Measurements from ENCODE around the gene TNFRSF11A. TPM values are rescaled to one million over a fixed set of nuclear protein-coding genes. Genes with fewer than 3 reads are reported as not detected.

The TNFRSF11A gene
- total RNA-seq, 1 experiment from 2014 or later, result 6.3 TPM

DNA sequence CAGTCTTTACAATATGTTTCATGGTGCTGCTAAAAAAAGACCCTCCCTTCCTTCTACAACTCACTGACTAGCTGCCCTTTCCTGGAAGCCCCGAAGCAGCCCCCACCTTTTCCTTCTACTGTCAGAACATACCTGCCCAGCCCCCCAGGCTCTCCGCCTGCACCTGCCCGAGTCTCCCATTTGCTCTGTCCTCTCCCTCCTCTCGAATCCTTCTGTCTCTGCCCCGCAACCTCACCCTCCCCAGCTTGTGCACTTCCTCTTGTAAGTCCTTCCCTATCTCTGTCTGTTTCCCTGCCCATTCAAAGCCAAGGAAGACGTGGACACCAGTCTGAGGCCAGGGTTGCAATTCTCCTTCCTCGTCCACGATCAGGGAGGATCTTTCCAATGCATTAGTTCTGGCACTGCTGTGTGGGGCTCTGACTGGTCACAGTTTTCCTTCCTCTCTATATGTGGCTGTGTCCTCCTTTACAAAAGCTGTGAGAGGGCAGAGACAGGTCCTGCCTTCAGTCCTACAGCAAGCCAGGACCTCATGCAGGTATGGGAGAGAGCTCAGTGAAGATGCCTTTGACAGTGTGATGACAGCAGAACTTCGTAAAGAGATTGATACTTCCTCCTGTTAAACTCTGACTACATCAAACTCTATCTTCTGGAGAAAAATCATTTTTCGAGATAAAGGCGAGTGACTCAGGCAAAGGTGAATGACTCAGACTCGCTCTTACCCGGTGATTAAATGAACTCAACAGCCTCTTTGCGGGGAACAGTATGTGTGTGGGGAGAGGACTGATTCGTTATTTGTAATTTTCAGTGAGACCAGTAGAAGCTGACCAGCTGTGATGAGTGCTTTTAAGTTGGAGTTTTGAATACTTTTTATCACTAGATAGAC is 14.2 kb downstream of the TNFRSF11A start:
- peaks cover 9% of the 10 kb centered on the region; the same call in 1 of the 2 replicates for H3F3A ChIP-seq (ENCODE audit: insufficient read depth, low read depth)
- CTCF ChIA-PET, result no interaction called here
- H3K9me3 ChIP-seq (ENCODE audit: insufficient read depth, low read depth), result no peaks in the 10 kb centered on the region
- H3K27me3 ChIP-seq (ENCODE audit: insufficient read depth, low read depth), result no peaks in the 10 kb centered on the region
- no peaks in the 10 kb centered on the region for H3K79me2 ChIP-seq (ENCODE audit: low read depth)
- intact Hi-C loops (cut with micrococcal nuclease; ENCODE audit: unreplicated experiment), result no loop called here
- H3K4me3 ChIP-seq, result no peak overlapping the region
- peaks cover 17% of the 10 kb centered on the region for H3K4me1 ChIP-seq (replicated peaks; ENCODE audit: insufficient read depth)
- peak overlapping the region; percentile 63 for H3K4me2 ChIP-seq
- no peaks in the 10 kb centered on the region for H3K36me3 ChIP-seq (ENCODE audit: low read depth)
- H3K9me2 ChIP-seq (ENCODE audit: insufficient read depth), result no peaks in the 10 kb centered on the region
- H3K27ac ChIP-seq, result peak overlapping the region; percentile 33; the same call in 1 of the 2 replicates
- H4K20me1 ChIP-seq (ENCODE audit: insufficient read depth), result no peaks in the 10 kb centered on the region
- POLR2A ChIA-PET (ENCODE audit: unreplicated experiment), result no interaction called here
- no peak overlapping the region for H2AFZ ChIP-seq
- BruUV-seq (replicated peaks), result no TSS peak
- peak in 1 of 2 experiments; percentile 85 for DNase-seq
- TF ChIP-seq EZH2 (IDR thresholded peaks at IDR 0.05; ENCODE audit: low read depth), result no peak
- TF ChIP-seq, protein P1, sequence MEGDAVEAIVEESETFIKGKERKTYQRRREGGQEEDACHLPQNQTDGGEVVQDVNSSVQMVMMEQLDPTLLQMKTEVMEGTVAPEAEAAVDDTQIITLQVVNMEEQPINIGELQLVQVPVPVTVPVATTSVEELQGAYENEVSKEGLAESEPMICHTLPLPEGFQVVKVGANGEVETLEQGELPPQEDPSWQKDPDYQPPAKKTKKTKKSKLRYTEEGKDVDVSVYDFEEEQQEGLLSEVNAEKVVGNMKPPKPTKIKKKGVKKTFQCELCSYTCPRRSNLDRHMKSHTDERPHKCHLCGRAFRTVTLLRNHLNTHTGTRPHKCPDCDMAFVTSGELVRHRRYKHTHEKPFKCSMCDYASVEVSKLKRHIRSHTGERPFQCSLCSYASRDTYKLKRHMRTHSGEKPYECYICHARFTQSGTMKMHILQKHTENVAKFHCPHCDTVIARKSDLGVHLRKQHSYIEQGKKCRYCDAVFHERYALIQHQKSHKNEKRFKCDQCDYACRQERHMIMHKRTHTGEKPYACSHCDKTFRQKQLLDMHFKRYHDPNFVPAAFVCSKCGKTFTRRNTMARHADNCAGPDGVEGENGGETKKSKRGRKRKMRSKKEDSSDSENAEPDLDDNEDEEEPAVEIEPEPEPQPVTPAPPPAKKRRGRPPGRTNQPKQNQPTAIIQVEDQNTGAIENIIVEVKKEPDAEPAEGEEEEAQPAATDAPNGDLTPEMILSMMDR (conservative IDR thresholded peaks at IDR 0.05), result no peak

GRCh38 chr18:62340996-62341395 is 15.9 kb downstream of the TNFRSF11A start:
- intact Hi-C loops (cut with micrococcal nuclease; ENCODE audit: unreplicated experiment), result no loop called here
- H3F3A ChIP-seq (ENCODE audit: insufficient read depth, low read depth), result peaks cover 9% of the 10 kb centered on the region; the same call in 1 of the 2 replicates
- no peaks in the 10 kb centered on the region for H3K79me2 ChIP-seq (ENCODE audit: low read depth)
- no peak overlapping the region for H3K27ac ChIP-seq
- TF ChIP-seq EZH2 (IDR thresholded peaks at IDR 0.05; ENCODE audit: low read depth), result no peak
- TF ChIP-seq, protein P1 (conservative IDR thresholded peaks at IDR 0.05), result no peak
- H3K4me2 ChIP-seq, result no peak overlapping the region
- H3K9me3 ChIP-seq (ENCODE audit: insufficient read depth, low read depth), result no peaks in the 10 kb centered on the region
- no peaks in the 10 kb centered on the region for H4K20me1 ChIP-seq (ENCODE audit: insufficient read depth)
- H3K9me2 ChIP-seq (ENCODE audit: insufficient read depth), result no peaks in the 10 kb centered on the region
- no peaks in the 10 kb centered on the region for H3K36me3 ChIP-seq (ENCODE audit: low read depth)
- no peak overlapping the region for H2AFZ ChIP-seq
- no TSS peak for BruUV-seq (replicated peaks)
- H3K4me3 ChIP-seq, result no peak overlapping the region
- H3K4me1 ChIP-seq (replicated peaks; ENCODE audit: insufficient read depth), result peaks cover 17% of the 10 kb centered on the region
- H3K27me3 ChIP-seq (ENCODE audit: insufficient read depth, low read depth), result no peaks in the 10 kb centered on the region
- POLR2A ChIA-PET (ENCODE audit: unreplicated experiment), result no interaction called here
- no peak for DNase-seq
- CTCF ChIA-PET, result no interaction called here

- no peak for DNase-seq
- Histone ChIP-seq H4K20me1 (ENCODE audit: insufficient read depth) (no peaks in the 10 kb centered on the region), H3K9me2 (ENCODE audit: insufficient read depth) (no peaks in the 10 kb centered on the region), H3F3A (ENCODE audit: insufficient read depth, low read depth) (peaks cover 9% of the 10 kb centered on the region; the same call in 1 of the 2 replicates), H3K79me2 (ENCODE audit: low read depth) (no peaks in the 10 kb centered on the region), H3K27ac (no peak overlapping the region), H3K9me3 (ENCODE audit: insufficient read depth, low read depth) (no peaks in the 10 kb centered on the region), H3K4me3 (no peak overlapping the region), H3K4me2 (no peak overlapping the region), H2AFZ (no peak overlapping the region), H3K36me3 (ENCODE audit: low read depth) (no peaks in the 10 kb centered on the region), H3K4me1 (replicated peaks; ENCODE audit: insufficient read depth) (peaks cover 17% of the 10 kb centered on the region), H3K27me3 (ENCODE audit: insufficient read depth, low read depth) (no peaks in the 10 kb centered on the region)
- ChIA-PET POLR2A (ENCODE audit: unreplicated experiment) (no interaction called here), CTCF (no interaction called here)
- no TSS peak for BruUV-seq (replicated peaks)
- intact Hi-C loops (cut with micrococcal nuclease; ENCODE audit: unreplicated experiment), result no loop called here
- TF ChIP-seq EZH2 (IDR thresholded peaks at IDR 0.05; ENCODE audit: low read depth), result no peak
- TF ChIP-seq, protein P1 (conservative IDR thresholded peaks at IDR 0.05), result no peak
Observed at GRCh38 chr18:62341473-62341872, 16.4 kb downstream of the TNFRSF11A start.
